Activated CD8-positive, alpha-beta memory T cell treated with anti-CD3 and anti-CD28 coated beads for 1 hour (primary cell): ENCODE data around the gene ZNF521.

ENCODE experiments used
- DNase-seq, 2 donors: peaks; one replicate each; pipeline ENCODE4 v3.0.0-alpha.2; 2020; ENCODE audit warnings: low read depth in 1 of 2; ENCODE audit errors: extremely low read depth in 1 of 2

Gene ZNF521

DNA sequence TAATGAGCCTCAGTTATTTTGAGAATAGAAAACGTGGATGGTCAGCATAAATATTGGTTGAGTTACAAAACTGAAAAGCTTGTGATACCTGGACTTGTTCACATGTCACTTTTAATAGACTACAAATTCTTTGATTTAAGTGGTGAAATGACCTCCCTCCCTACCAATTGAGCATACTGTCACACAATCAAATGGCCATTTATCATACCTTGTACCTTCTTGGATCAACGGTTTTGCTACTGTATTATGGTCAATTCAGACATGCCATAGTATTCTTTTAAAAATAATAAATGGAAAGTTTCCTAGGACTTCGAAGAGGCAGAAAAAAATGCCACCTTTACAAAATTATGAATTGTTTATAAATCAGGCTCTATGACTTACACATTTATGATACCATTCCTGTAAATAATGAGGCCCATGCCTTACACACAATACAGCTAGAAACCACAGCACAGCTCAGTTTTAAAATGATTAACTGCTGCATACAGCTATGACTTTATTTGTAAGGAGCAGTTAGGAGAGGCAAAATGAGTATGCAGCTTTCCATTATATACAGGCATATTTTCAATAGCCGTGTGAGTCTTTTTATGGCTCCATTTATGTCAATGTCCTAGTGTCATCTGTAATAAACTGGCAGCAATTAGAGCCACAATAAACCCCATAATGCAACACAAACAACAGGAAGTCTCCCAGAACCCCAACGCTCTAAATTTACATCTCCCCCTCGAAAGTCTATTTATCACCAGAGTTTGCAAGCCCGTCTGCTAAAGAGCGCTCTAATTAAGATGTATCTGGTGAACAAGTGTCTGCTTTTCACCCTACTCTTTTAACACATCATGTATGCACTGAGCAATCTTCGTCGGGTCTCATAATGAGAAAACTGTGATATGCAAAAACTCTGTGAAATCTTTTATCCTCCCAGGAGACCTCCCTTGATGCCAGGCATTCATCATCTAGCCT, 176.1 kb downstream of the ZNF521 start:
- no peak for DNase-seq

DNA sequence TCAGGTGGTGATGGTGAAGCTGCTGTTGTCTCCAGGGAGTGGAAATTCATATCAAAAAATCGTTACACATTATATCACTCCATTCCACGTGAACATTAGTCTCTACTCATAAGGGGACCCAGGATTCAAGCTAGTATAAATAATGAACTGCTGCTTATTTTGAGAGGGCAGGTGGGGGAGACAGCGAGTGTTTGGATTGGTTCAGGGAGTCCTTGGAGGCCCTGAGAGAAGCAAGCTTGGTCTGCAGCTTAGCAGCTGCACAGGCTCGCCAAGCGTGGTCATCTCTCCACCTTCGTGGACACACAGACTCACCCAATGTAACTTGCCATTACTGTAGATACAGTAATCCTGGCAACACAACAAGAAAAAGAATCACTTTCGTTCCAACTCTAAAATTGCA, 177.6 kb downstream of the ZNF521 start:
- no peak for DNase-seq

DNA sequence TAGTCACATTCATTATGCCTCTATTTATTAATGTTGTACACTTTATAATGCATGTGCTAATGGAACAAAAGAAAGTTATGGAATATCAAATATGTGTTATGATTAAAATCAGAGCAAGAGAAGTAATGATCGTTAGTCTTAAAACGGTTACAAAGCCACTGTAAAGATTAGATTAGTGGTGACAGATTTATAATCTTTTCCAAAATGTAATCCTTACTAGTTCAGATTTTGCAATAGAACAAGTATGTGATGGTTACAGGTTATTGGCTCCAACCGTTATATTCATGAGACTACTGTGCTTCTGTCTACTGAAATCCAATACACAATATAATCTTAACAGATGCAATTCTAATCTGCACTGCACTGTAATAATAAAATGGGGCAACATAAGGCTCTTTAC, 180.6 kb downstream of the ZNF521 start:
- no peak for DNase-seq

DNA sequence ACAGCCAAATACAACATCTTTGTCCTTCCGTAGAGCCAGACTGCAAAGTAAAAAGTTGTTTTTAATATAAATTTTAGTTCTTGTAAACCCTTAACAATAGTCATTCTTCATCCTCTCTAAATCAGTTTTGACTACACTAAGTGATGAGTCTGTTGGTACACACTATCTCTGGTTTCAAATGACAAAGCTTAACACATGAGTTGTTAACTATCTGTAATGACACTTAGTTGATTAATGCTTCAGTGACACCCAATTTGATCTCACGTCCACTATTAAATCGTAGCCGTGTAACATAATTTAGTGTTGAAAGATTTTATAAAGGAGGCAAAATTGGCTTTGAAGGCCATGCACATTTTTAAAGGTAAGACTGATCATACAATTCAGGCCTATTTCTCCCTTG, 181.6 kb downstream of the ZNF521 start:
- no peak for DNase-seq

DNA sequence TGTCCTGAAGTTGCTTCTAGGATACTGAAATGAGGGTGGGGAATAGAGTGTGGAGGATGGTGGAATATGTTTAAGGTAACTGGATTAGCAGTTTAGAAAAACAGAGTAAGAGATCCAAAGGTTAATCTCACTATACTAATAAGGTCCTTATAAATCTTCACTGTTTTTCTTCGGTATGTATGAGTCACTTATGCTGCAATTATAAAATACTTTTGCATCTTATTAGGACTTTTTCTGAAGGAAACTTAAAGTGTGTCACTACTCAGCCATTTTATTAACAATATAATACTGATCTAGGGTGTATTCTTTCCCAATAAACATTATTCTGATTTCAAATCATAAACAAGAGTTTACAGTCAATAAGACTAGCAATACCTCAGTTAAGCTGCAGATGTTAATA, 182.3 kb downstream of the ZNF521 start:
- DNase-seq: no peak

DNA sequence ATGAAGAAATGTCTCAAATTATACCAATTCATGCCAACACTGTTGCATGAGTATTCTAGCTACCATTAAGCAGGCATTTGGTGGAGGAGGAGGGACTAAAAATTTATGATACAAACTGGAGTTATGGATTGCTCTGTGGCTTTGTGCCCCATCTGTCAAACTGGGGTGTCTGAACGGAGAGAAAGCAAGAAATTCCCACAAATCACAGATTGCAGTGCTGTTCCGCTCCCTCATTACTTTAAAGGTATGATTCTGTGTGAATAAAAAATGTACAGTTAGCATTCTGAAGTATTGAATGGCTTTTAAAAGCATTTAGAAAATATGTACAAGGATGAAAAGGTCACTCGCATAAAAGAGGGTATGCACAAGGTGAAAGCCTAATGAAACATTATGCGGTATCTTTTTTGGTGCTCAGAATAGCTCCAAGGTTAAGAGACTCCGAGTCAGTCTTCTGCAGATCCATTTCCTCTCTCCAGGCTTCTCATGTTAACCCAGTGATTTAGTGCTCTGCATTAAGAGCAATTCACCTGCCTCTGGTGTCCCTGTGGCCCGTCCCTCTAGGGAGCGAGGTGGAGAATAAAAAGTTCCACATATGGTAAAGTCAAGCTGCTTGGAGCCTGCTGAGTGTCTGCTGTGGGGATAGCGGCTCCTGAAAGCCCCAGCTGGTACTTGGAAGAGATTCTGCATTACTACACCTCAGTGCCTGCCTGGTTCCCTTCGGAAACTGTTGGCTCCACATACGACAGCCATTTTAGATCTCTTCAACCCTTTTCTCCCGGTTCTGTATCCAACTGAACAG, 184.2 kb downstream of the ZNF521 start:
- no peak for DNase-seq

DNA sequence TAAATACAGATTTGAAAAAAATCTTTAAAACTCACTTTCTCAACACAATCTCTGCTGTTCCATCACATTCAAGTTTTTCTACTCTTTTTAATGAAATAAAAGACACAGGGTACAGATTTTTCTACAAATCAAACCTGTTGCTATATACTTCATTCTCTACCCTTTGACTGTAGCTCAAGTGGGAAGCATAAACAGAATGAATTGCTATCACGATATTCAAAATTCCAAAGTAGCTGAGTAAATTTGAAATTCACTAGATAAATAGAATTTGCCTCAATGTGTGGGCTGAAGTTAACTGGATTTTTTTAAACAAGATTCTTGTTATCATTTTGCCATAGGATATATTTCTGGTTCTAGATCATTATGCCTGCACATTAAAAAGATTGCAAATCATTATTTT, 185.9 kb downstream of the ZNF521 start:
- DNase-seq: no peak

DNA sequence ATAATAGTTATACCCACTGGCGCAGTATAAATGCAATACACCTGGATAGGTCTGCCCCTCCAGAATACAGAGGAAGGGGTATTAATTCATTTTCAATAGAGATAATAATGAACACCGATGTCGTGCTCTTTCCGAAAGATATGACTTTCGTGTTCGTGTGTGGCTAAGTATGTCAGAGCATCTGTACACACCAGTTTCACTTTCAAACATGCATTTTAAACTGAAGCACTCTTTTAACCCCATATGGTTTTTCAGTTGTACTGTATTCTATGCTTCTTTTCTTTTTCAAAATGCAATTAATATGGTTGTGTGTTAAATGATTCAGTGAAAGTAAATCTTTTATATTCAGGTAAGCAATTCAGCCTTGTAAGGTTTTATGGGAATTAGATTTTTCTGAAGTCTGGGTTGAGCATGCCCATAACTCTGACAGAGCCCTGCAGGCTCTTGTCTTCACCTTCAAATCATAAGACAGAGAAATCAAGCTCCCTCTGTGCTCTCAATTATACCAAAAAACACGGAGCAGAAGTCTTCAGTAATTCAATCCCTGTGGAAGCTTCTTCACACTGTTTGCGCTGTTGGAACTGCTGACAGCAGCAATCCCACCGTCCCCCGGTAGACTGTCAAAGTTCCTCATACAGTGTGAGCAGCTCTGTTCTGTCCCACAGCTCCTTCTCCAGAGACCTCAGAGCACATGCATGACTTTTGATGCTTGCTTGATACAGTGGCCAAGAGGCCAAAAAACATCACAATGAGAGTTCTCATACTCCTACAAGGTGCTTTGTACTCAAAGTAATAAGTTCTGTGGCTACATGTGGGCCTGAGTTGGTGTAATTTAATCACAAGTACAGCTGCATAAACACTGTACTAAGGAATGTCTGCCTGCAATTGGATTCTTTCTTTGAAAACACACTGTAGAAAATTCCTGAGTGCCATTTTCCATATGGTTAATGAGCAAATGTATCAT, 186.8 kb downstream of the ZNF521 start:
- DNase-seq: no peak

DNA sequence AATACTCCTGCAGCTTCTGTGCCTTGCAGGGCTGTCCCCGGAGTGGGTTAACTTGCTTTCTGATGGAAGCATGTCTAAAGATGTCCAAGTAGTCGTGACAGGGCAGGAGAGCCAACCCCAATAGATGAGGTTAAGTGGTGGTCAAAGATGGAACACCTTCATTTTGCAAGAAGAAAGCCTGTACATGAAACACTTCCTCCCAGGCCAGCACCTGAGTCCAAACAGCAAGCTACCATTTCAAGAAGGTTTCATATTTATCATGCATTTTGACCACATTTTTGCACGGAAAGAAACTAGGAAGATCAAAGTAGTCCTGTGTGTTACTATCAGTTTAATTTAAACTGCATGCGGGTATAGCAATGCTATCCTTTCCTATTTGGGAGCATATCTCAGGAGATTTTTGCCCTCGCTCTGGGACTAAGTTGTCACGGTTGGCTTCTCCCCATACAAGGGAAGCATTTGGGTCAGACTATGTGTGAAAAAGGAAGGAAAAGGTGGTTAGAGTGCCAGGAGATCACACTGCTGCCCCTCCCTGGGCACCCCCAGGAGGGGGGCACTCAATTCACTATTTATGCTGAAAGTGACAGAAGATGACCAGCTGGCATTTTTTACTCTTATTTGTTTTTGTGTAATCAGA, 187.6 kb downstream of the ZNF521 start:
- DNase-seq: no peak

DNA sequence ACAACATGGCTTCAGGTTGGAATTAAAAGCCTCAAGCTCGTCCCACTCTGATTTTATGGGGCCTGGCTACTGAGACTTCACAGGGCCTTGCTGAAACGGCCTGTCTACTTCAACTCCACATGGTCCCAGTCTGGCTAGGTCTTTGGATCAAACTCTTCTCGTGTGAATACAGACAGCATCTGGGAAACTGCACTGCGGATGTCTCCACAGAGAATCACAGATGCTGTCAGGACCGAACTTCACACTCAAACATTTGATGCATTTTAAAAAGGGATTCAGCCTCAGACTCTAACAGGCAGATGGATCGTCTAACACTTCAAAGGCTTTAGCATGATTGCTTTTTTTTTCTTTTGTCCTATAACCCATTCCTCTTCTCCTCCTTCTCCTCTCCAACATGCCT, 198.5 kb downstream of the ZNF521 start:
- DNase-seq: no peak

DNA sequence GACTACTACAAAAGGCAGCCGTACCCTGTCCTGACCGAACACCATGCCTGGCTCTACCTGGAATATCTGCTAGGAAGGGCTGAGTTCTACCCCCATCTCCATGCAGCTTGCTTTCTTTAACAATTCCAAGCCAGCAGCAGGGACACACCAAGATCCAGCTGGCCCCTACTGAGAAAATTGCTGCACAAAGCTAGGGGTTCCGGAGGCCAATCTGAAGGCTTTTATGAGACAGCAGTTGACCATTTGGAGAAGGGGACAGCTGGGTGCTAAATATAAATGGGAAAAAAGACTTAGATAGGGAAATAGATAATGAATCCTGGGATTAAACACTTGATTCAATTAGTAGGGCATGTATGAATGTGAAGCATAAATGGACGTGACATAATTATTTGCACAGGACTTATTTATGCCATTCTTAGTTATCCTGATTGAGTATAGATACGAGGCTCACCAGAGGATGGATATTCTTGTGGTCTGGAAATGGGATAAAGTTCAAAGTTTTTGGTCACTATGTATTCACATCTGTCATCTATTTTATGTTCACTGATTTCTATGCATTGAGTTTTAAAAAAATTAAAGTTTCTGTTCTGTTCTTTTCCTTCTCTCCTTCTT, 204.0 kb downstream of the ZNF521 start:
- DNase-seq: no peak

DNA sequence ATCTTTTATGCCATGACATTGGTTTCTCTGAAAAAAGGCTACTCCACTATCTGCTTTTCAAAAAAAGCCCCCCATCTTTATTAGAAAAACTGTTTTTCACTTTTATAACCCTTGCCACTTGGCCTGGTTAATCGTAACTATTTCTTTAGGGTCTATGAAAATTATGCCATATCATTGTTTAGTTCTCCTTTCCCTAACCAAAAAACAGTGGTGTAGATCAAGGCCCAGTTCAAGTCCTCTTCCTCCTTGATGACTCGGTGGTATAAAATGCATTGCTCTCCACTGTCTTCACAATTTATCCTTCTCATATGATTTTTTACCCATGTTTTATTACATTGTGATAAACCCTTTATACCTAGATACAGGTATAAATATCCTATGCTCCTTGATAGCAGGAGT, 205.5 kb downstream of the ZNF521 start:
- DNase-seq: no peak

DNA sequence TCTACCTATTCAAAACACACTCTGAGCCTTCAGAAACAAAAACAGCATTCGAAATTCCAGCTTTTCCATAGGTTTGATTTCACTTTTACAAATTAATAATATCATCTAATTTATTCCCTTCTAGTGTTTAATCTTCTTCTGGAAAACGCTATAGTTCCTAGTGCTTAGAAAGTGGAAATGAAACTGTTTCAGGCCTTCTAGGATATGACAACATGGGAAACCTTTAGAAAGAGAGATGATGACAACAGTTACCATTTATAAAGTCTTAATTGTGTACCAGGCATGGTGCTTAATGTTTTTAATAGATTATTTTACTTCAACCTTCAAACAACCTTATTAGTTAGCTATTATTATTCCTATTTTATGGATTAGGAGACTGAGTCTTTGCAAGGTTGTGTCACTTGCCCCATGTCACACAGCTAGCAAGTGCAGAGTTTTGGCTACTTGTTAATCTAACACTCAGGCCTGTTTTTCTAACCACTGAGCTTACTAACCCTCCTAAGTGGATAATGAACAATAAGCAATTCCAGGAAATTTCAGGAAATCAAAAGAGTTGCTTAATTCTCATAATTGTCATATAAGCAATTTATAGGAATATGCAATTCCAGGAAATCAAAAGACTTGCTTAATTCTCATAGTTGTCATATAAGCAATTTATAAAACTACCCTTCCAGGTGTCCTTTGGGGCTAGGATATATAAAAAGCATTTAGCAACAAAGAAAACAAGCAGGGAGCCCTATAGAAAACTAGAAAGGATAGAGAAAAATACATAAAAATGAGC, 206.0 kb downstream of the ZNF521 start:
- DNase-seq: no peak

DNA sequence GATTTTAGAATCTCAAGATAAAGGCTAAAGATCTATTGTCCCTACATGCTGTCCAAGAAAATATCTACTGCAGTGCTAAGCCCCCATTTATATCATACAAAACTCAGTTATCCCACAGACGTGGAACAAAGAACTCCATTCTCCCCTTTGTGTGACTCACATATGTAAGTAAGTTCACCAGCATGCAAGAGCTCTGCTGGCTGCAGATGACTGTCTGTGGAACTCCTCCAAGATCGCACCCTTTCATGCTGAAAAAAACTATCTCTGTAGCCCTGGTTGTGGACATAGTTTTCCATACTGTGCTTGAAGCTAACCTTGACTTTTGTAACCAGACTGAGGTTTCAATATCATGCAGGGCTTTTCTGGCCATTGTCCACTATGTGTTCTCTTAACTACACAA, 207.1 kb downstream of the ZNF521 start:
- DNase-seq: no peak

DNA sequence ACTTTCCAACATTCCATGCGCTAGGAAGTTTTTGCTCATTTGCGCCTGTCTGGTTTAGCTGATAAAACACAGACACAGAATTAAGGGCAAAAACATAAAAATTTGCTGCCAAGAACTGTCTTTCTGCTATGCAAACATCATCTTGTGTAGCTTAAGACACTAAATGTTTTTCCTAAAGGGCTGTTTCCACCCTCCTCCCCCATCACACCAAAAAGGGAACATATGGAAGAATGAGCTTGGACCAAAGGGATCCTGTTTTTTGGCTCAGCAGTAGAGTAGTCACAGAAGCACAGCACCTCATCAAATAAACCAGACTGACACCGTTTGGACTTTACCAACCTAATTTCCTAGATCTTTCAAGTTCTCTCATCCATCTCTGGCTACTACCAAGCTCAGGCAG, 210.1 kb downstream of the ZNF521 start:
- no peak for DNase-seq

DNA sequence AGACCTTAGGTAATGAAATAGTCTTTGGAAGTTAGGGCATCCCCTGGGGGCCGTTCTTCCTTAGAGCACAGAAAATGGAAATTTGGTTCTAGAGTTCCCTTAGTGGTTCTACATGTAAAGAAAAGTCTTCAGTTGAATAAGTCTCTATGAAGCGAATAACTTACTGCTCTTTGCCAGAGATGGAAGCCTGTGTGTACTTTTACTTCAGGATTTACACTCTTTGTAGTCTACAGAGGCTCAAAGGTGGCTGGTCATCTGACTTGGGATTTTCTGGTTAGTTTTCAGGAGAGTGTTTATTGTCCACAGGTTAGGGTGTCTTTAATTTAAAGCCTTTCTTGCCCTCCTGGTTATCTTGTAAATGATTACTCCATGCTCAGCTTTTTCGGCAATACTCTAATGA, 210.6 kb downstream of the ZNF521 start:
- DNase-seq: no peak

DNA sequence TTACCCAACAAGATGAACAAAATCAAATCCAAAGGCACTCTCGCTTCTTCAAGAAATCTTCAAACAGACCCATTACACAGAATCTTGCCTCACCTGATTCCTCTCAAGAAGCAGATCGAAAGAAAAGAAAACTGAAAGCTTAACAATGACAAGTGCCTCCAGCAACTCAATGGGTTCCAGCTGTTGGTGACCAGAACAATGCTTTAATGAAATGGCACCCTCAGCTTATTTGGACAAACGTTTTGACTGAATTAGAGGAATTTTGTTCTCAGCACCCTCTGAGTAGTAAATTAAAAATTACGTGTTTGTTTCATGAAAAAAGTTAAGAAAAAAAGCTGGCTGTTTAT, 211.0 kb downstream of the ZNF521 start:
- no peak for DNase-seq

DNA sequence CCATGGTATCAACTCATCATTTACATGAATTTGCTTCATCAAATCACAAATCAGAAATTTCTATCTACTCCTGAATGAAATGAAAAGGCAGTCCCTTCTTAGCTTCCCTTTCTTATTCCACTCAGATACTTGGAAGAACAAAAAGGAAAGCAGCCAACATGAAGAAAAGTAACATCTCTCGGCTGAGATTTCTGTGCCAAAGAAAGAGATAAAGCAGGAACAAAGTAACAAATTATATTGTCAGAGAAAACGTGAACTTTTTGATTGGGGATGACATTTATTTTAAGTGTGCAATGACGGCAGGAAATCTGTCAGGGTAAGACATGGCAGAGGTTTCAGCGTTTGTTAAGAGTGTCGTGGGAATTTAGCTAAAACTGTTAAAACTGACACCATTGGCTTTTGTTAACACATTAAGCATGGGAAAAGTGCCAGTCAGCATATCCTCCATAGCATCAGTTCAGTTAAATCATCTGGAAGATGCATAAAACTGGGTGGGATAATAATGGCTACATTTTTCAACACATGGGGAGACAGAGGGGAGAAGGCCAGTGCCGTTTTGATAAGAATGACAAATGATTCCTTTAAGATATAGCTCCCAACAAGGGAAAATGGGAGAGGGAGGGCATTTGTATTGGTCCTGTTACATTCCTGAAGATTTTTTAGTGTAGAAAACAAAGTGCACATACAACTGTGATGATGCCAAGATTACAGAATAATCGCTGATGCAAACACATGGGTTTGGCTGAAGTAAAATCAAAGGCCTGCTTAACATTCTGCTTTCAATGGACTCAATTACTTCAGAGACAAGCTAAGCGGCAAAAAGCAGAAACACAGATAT, 211.6 kb downstream of the ZNF521 start:
- DNase-seq: no peak

DNA sequence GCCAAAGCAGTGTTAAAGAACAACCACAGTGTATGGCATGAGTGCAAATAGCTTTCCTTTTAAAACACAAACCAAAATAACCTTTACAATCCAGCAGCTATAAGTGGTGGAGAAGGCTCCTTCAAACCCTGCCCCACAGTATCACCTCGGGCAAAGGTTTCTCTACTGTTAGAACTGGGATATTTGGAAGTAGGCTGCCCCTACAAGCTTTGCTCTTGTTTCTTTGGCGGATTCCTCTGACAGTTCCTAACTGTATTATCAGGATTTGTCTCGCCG, 214.8 kb downstream of the ZNF521 start:
- DNase-seq: no peak
